Erythroblast (primary cell): ENCODE results near the gene MLIP.

ENCODE experiments used
- GATA1 ChIP-seq: IDR thresholded peaks from 2 replicates; pipeline ENCODE4 v1.6.1; 2011; ENCODE audit warnings: low read depth, mild to moderate bottlenecking, control low read depth, low read length, moderate library complexity
- POLR2A ChIP-seq: IDR thresholded peaks from 2 replicates; pipeline ENCODE4 v1.6.1; 2011; ENCODE audit warnings: mild to moderate bottlenecking, low read length

DNA sequence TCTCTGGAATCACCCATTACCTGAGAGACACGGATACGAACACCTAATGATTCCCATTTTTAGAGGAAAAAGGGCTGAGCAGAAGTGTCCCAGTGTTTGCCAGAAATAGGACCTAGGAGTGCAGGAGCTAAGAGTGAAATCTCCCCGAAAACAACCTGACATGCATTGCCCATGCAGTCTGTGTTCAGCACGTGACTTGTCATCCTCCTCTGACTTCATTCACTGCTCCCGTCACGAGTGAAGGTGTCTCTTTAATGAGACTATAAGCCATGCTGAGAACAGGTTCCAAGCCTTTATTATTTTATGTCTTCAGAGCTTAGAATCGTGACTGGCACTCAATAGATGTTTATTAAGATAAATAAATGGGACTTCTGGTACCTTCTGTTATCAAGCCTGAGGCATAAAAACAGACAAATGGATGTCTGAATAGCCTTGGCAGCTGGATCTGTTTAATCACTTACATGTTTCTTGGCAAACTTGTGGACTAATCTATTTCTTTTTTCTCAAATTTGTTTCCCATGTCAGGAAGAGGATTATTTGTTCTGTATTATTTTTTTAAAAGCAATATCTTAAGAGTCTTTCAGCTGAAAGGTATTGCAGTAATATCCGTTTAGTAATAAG is 3.7 kb upstream of the MLIP start:
- TF ChIP-seq POLR2A = no peak
- no peak for TF ChIP-seq GATA1
